ENCODE data around the gene GAREM2.

GAREM2 gene

GRCh38 chr2:26189751-26190150, 16.9 kb downstream of the GAREM2 start:
- no peak for DNase-seq

GRCh38 chr2:26190369-26190768, 17.5 kb downstream of the GAREM2 start:
- DNase-seq, result no peak

GRCh38 chr2:26191316-26192159, 18.6 kb downstream of the GAREM2 start:
- no peak for DNase-seq

DNA sequence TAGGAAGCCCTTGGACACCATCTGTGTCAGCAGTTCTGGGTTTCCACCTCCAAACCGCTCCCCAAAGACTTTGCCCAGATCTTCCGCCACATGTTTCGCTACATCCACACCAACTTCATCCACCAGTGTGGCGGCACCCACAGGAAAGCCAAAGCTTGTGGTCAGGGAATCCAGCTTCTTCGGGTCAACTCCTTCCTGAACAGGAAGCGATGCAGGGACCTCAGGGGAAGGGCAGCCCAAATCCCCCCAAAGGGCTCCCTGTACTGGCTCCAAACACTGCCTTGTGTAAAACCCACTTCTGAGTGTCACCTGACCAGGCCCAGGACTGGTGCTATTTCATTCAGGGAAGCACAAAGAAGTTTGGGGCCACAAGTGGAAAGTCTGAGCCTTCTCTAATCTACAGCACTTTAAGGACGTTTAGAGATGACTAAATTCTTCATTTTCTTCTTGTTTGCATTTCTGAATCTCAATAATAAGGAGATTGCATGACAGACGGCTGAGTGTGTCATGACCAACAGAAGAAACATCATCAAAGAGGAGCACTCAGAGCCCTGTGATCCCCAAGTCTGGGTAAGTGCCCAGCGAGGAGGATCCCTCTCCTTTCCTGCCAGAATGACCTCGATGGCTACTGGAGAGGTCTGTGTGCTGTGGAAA, 20.8 kb downstream of the GAREM2 start:
- no peak for DNase-seq

GRCh38 chr2:26195040-26195984, 22.4 kb downstream of the GAREM2 start:
- DNase-seq, result no peak

- no peak for DNase-seq
Observed at GRCh38 chr2:26196683-26197418, 24.0 kb downstream of the GAREM2 start.

GRCh38 chr2:26197516-26197915, 24.6 kb downstream of the GAREM2 start:
- no peak for DNase-seq

DNA sequence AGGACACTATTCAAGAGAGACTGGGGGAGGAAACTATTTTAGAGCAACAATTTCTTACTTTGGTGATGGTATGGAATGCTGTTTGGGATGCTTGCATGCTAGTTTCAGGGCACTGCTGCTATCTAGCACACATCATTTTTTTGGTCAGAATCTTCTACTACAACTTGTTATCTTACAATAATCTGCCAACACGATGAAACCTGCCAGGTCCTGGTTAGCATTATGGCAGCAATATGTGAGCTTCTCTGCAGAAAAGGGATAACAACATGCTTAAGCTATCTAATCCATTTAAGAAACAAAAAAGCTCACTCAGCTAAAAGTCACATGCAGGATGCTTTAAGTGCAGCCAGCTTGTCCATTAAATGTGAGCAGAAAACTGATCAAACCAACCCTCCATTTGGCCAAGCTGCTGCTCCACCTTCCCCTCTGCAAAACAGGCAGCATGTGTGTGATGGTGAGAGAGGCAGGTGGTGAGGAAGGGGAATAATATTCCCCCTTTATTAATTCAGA, 30.1 kb downstream of the GAREM2 start:
- no peak for DNase-seq

DNA sequence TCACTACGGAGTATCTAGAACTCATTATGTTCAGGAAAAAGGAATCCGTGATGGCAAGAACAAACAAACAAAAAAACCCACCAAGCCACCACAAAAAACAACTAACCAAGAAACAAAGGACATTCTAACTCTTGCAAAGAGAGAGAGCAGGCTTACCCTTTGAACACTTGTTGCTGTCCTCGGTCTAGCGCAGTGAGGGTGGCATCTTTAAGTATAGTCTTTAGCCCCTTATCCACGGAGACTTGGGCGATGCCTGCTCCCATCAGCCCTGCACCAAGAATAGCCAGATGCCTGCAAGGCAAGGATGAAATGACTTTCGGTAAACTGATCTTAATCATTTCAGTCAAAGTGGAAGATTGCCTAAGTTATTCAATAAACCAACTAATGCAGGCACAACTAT, 31.0 kb downstream of the GAREM2 start:
- no peak for DNase-seq

GRCh38 chr2:26212011-26212410, 39.1 kb downstream of the GAREM2 start:
- DNase-seq, result no peak

DNA sequence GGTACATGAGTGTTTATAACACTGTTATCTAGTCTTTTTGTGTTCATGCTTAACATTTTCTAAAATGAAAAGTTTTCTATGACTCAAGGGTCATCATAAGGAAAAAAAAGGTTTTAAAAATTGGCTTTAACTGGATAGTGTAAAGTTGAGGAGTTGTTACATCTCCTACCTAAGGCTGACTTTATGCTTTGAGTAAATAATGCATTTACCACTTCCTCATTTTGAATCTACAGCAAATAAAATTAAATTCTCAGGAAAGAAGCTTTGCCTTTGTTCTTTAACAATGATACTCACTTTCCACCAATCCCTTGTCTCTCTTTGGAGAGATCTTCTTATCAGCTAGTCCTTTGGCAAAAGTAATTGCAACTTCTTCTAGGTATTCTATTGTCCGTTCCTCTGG, 41.9 kb downstream of the GAREM2 start:
- DNase-seq, result no peak

GRCh38 chr2:26215833-26216232, 42.9 kb downstream of the GAREM2 start:
- no peak for DNase-seq

GRCh38 chr2:26216587-26216986, 43.7 kb downstream of the GAREM2 start:
- DNase-seq, result no peak

DNA sequence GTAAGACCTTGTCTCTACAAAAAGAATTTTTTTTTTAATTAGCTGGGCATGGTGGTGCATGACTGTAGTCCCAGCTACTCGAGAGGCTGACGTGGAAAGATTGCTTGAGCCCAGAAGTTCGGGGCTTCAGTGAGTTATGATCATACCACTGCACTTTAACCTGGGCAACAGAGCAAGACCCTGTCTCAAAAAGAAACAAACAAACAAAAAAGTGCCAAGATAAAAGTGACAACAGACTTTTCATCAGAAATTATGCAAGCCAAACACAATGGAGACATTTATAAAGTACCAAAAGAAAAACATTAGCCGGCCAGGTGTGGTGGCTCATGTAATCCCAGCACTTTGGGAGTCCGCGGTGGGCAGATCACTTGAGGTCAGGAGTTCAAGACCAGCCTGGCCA, 44.8 kb downstream of the GAREM2 start:
- no peak for DNase-seq

DNA sequence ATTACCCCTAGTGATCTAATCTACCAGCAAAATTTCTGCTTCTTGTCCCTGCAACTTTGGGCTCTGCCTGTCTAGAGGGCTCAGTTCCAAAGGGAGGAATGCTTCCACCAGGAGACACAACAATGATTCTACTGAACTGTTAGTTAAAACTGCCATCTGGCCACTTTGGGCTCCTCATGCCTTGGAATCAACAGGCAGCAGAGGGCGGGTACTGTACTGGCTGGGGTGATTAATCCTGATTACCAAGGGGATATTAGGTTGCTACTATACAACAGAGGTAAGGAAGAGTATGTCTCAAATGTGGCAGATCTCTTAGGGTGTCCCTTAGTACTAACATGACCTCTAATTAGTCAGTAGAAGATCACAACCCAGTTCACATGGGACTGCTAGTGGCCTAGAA, 50.1 kb downstream of the GAREM2 start:
- no peak for DNase-seq

DNA sequence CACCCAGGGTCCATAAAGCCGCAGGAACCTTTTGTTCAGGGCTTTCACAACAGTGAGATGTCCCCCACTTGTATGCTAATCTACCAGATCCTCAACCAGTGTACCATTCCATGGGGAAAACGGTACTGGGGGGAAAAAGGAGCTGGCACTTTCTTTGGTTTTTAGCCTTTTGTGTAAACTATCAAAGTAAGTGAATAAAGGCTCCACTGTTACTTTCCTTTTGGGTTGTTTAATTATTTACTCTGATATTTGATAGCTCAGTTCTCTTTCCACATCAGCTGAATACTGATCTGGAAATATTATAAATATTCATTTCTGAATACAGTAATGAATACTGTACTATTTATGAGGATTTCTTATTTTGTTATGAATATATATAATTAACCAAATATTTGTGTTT, 51.2 kb downstream of the GAREM2 start:
- no peak for DNase-seq

DNA sequence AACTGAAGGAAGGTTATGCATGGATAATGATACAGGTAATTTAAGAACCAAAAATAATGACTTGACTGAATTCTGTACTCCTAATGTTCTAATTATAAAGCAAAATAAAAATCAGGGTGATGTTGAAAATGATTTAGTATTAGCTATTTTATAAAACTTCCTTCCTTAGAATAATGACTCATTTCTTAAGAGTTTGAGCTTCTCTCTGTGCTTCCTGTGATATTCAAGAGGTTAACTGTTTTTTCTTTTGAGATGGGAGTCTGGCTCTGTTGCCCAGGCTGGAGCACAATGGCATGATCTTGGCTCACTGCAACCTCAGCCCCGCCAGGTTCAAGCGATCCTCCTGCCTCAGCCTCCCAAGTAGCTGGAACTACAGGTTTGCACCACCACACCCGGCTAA, 56.7 kb downstream of the GAREM2 start:
- no peak for DNase-seq

GRCh38 chr2:26230806-26231205, 57.9 kb downstream of the GAREM2 start:
- no peak for DNase-seq

GRCh38 chr2:26235089-26235488, 62.2 kb downstream of the GAREM2 start:
- no peak for DNase-seq

GRCh38 chr2:26237868-26238267, 65.0 kb downstream of the GAREM2 start:
- DNase-seq, result no peak

GRCh38 chr2:26238311-26238958, 65.5 kb downstream of the GAREM2 start:
- DNase-seq, result peak; percentile 26

Data from GF-D8 (cell line).